Activated CD4-positive, alpha-beta T cell treated with anti-CD3 and anti-CD28 coated beads for 4 hours (primary cell): Measurements from ENCODE around the gene B4GALT5.
"Not testable (repeated sequence)": the region's sequence is repeated elsewhere in the genome, so short reads cannot be mapped to it uniquely, and the experiment has no call there.

Source experiments
- DNase-seq, 2 donors: peaks; one replicate each; pipeline ENCODE4 v3.0.0-alpha.2; 2020

B4GALT5 gene

DNA sequence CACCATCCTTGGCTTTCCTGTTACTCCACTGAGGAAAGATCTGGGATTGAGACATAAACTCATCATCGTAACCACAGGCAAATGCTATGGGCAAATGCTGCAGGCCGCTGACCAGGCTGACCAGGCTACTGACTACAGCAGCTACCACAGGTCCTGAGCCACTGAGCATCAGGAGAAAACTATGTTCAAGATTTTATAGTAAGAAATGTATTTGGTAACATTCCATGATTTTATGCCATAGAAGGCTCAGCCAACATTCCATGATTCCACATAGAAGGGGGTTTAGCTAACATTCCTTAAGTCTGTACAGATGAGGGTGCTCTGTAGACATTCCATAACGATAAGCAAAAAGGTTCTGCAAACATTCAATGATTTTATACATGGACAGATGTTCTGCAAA lies 16.1 kb upstream of the B4GALT5 start:
- no peak for DNase-seq

DNA sequence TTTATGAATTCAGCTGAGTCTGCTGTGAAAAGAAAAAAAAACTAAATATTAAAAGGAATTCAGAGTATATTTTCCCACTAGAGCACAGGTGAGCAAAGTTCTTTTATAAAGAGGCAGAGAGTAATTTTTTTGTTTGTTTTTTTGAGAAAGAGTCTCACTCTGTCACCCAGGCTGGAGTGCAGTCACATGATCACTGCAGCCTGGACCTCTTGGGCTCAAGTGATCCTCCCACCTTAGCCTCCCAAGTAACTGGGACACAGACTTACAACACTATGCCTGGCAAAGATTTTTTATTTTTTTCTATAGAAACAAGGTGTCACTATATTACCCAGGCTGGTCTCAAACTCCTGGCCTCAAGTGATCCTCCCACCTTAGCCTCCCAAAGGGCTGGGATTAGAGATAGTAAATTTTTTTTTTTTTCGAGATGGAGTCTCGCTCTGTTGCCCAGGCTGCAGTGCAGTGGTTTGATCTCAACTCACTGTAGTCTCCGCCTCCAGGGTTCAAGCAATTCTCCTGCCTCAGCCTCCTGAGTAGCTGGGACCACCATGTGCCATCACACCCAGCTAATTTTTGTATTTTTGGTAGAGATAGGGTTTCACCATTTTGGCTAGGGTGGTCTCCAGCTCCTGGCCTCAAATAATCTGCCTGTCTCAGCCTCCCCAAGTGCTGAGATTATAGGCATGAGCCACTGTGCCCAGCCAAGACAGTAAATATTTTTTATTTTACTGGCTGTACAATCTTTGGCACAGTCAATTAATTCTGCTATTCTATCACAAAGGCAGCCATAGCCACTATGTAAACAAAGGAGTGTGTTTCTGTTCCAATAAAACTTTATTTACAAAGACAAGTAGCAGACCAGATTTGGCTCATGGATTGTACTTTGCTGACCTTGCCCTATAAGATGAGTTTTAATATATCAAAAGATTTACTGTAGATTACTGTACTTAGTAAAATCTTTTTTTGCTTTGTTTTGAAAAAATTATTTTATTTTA lies 14.5 kb upstream of the B4GALT5 start:
- no peak for DNase-seq

DNA sequence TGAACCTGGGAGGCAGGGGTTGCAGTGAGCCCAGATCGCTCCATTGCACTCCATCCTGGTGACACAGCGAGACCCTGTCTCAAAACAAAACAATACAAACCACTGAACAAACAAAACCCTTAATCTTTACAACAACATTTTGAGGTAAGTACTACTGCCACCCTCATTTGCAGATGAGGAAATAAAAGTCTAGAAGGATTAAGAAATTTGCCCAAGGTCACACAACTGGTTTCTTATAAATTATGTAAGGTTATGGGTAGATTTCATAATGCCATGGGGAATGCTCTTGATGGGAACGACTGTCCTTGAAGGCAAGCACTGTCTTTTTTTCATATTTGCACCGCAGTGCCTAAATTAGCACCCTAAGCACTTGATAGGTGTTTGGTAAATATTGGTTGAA lies 13.8 kb upstream of the B4GALT5 start:
- DNase-seq = no peak

DNA sequence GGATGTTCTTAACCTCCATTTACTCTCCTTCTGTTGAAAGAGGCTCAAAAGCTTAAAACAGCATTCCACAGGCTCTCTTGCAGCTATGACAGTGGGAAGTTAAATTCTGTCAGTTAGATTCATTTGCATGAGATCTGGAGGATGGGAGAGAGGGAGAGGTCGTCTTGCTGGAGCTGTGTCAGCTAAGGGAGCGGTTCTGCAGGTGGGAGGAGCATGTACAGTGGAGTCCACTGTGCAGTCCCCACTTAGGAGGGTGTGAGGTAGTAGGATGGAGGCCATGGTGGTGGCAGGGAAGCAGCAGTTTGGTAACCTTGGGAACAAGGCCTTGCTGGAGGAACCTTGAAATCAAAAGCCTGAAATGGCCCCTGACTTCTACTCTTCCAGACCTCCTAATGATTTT lies 12.0 kb upstream of the B4GALT5 start:
- DNase-seq = no peak

DNA sequence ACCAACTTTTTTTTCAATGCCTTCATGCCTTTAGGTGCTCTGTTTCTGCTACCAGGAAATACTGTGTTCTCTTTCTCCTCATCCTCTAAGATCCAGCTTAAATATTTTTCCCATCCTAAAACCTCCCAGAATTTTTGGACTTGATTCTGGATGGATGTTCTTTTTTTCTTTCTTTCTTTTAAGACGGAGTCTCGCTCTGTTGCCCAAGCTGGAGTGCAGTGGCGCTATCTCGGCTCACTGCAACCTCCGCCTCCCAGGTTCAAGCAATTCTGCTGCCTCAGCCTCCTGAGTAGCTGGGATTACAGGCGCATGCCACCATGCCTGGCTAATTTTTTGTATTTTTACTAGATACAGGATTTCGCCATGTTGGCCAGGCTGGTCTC lies 11.5 kb upstream of the B4GALT5 start:
- DNase-seq = not testable (repeated sequence)

DNA sequence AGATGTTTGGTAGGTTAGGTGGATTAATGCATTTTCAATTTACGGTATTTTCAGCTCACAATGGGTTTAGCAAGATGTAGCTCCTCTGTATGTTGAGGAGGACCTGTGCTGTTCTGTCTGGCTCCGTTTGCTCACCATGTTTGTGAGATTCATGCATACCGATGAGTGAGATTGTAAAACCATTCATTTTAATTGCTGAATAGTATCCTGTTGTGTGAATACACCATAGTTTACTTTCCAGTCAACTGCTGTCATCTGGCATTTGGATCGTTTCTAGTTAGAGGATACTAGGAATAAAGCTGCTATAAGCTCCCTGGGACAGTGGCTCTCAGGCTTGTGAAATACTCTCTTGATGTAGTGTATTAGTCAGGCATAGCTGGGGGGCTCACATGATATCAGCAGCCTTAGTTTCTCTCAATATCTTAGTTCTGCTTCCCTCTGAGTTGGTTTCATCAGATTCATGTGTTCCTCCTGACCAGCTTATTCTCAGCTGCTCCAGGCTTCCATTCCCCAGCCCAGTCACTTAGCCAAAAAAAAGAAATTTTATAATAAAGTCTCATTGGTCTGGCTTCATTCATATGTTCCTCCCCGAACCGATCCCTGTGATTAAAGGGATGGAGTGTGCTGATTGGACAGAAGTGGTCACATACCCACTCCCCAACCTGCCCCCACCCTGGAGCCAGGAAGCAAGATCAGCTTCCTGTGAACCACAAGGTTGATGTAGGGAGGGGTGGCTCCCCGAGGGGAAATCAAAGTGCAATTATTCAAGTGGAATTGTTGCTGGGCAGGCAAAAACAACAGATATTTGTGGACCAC lies 10.9 kb upstream of the B4GALT5 start:
- no peak for DNase-seq

DNA sequence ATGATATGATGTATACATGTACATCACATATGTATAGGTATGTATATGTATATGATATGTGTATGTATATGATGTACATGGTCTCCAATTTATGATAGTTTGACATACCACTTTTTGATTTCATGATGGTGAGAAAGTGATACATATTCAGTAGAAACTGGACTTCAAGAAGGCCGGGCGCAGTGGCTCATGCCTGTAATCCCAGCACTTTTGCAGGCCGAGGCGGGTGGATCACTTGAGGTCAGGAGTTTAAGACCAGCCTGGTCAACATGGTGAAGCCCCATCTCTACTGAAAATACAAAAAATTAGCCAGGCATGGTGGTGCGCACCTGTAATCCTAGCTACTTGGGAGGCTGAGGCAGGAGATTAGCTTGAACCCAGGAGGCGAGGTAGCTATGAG lies 10.1 kb upstream of the B4GALT5 start:
- DNase-seq = not testable (repeated sequence)

DNA sequence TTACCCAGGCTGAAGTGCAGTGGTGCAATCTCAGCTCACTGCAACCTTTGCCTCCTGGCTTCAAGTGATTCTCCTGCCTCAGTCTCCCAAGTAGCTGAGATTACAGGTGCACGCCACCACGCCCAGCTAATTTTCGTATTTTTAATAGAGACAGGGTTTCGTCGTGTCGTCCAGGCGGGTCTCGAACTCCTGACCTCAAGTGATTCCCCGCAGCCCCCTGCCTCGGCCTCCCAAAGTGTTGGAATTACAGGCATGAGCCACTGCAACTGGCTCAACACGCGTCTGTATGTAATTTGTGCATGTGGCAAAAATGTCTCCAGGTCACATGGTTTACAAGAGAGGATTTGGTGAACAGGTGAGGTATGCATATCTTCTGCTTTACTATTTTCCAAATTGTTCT lies 7.6 kb upstream of the B4GALT5 start:
- not testable (repeated sequence) for DNase-seq

DNA sequence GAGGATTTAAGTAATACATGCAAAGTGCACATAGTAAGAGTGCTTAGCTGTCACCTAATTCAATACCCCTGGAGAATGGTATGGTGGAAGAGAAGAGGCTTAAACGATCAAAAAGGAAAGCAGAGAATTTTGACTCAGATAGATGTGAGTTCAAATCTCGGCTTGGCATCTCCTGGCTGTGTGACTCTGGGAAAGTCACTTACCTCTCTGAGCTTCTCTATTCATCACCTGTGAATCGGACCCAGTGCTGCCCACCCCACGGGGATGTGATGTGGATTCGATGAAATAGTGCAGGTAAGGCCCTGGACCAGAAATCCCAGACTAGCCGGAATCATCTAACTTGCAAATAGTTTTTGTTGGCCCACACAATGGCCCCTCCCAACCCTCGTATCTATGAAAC lies 1.8 kb upstream of the B4GALT5 start:
- no peak for DNase-seq

DNA sequence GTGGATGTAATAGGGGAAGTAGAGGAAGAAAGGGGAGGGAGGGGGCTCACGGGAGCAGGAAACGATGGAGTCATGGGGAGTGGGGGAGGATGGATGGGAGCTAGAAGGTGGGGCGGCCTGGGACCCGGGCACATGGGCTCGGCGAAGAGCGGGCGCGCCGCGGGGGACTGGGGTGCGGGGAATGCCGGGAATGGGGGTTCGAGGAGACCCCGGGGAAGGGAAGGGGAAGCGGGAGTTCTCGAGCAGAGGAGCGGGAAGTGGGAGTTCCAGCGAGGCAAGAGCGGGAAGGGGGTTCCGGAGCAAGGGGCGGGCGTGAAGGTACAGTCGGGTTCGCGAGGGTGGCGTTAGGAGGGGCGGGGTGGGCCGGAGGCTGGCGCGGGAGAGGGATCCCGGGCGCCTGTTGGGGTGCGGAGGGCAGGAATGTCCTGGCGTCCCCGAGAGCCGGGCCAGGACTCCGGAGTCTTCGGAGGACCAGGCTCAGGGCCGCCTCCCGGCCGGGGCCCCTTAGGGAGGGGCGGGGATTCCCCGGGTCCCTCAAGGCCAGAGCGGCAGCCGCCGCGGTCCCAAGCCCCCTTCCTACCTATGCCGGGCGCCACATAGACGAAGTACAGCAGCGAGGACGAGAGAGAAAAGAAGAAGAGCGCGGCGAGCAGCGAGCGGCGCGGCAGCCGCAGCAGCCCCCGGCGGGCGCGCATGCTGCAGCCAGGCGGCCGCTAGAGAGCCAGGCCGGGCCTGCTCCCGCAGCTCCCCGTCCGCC lies 504 bp downstream of the B4GALT5 start:
- peak; percentile 25 to 27 for DNase-seq

DNA sequence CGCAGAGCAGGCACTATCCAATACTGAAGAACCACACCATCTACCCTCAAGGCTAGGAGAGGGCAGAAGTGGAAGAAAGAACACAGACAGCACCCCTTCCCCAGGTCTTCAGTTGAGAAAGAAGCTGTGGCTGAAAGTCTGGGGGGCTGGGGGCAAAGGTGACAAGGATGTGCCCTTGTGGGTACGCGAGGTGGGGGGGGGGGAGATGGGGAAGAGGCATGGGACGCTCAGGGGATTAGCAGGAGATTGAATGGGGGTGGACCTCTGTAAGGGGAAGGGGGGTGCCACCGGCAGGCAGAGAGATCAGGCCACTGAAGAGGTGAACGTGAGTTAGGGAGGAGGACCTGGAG lies 1.1 kb downstream of the B4GALT5 start:
- peak in 1 of 2 donors; percentile 8 for DNase-seq

DNA sequence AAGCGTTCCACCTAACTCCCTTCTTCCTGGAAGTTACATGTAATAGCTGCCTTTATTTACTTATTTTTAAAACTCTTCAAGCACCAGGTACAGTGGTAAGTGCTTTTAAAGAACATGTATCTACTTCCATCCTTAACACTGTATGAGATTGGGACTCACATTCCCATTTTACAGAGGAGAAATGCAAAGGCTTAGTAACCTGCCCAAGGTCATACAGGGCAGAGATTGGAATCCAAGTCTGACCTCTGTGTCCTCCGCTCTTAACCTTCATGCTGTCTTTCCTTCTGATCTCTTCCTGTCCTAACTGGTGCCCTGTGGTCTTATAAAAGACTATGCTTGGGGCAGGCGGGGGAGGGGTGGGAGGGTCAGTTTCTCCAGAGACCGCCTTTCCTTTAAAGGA lies 1.6 kb downstream of the B4GALT5 start:
- DNase-seq = no peak

DNA sequence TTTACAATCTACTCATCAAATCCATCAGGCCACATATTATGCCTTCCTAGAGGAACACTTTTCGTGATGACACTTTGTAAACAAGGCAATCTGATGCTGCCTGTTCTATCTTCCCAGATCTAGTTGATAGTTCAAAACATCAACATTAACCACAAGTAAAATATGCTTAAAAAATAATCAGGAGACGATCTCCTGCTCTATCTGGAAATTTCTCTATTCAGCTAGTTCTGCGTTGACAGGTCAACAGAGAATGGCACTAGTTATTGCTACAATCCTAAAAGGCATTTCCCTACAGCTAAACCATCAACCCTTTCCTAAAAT lies 2.1 kb downstream of the B4GALT5 start:
- DNase-seq = no peak

DNA sequence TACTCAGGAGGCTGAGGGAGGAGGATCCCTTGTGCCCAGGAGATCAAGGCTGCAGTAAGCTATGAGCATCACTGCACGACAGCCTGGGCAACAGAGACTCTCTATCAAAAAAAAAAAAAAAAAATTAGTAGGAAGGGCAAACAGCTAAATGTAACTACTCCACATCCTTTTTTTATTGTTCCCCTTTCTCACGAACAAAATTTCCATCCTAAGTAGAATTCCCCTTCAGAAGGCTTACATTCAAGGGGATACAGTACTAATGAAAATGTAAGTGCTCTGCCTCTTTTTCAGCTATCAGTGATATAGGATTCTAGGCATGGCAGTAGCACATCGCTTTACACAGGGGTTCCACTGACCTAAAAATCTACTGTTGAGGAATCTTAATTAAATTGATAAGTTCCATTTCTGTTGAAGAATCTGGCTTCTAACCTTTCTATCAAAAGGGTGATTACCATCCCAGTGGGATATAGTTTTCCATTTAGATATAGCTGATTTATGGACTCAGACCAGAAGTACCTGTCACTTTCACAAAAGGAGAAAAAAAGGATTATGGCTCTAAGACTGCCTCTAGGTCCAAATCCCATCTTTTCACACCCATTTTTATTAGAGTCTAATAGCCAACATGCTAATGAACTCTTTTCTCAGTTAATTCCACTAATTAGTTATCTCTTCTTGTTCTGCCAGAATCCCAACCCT lies 2.6 kb downstream of the B4GALT5 start:
- DNase-seq = no peak

DNA sequence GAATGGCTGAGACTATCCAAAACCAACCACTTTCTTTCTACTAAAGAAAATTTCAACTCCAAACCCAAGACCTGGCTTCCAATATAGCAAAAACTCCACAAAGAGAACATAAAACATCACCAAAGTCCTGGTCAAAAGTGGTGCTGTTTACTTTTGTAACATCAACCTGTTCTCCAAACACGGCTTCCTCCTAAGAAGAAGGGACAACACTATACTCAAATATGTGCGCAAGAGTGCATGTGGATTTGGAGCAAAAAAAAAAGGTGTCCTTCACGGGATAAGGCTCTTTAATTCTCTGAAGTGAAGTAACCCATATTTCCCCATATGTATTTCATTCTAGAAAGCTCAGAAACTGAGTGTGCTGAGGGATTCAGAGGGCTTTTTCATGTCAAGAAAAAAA lies 6.6 kb downstream of the B4GALT5 start:
- DNase-seq = no peak

DNA sequence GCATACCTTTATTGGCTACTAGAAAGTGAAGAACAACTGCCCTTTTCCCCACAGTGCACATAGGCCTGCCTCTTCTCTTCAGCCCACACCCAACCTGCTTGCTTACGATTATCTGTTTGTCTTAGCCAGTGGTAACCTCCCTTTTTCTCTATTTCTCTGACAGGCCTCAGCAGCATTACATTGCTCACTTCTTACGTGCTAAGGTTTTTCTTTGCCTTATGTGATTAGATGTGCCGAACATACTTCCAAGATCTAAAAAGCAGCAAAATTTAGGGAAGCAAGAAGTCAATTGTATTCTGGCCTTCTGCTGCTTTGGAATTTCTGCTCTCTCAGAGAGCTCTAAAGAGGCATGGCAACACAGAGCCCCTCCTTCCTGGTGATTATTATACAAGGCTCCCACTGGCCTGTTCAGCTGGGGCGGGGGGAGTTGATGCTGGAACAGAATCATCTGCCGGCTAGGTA lies 7.0 kb downstream of the B4GALT5 start:
- no peak for DNase-seq

DNA sequence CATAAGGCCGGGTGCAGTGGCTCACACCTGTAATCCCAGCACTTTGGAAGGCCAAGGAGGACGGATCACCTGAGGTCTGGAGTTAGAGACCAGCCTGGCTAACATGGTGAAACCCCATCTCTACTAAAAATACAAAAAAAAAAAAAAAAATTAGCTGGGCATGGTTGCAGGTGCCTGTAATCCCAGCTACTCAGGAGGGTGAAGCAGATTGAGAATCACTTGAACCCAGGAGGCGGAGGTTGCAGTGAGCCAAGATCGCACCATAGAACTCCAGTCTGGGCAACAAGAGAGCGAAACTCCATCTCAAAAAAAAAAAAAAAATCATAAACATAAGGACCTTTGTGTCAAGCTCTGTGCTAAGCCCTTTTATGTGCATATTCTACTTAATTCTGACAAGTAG lies 7.8 kb downstream of the B4GALT5 start:
- not testable (repeated sequence) for DNase-seq

DNA sequence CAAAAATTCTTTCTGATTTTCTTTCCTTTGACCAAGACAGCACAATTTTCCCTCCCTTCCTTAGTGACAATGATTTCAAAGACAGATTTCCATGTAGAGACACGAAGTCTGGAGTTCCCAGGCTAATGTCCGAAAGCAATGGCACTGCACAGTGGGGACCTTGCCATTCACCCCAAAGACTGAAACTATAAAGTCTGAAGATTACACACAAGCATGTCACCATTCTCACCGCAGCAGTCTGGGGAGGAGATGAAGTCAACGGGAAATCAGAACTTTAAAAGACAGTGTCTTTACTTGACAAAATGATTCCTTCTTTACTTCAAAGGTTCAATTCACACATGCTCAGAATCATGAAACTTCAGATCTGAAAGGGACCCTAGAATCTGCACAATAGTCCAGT lies 8.3 kb downstream of the B4GALT5 start:
- DNase-seq = no peak

DNA sequence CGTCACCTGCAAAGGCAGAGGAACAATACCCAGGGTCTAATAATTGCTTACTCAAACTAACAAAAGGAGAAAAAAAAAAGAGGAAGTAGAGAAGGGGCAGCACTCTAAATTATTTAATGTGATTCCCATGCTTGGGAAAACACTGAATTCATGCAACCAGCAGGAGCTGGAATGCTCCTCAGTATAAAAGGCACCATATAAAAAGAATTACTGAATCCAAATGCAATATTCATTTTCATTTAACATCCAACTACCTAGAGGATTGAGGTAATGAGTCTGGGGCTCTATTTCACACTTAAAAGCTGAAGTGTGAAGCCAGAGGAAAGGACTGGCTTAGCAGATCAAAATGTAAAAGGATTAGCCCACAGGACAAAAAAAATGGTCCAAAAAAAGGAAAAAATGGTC lies 8.7 kb downstream of the B4GALT5 start:
- DNase-seq = no peak

DNA sequence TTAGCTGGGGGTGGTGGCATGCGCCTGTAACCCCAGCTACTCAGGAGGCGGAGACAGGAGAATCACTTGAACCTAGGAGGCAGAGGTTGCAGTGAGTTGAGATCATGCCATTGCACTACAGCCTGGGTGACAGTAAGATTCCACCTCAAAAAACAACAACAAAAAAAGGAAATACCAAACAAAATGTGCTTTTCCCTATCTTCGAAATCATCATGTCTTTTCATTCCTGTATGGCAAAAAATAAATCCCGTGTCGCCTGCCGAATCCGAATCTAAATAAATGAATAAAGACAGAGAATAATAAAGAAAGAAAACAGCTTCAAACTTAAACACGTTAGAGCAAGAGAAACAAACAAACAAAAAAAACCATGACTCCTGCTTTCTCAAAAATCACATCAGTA lies 11.8 kb downstream of the B4GALT5 start:
- DNase-seq = no peak

DNA sequence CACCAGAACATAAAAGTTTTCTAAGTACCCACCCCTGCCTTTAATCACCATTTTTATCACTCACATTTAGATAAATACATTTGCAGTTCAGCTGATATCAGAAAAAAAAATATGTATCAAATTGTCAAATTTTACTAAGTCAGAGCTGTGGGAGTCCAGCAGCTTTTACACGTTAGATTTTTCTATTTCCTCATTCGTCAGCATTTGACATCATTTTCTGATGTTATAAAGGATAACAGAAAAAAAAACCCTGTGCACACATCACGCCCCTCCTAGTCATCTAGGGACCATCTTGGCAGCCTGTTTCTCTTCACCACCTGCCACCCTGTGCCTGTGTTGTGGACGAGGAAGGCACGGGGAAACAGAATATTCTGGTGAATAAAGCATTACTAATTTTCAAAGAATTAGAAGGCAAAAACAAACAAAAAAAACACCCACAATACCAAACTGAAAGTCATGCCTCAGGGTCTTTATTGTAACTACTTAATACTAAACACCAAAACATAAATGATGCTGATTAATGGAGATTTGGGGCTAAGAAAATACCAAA lies 12.4 kb downstream of the B4GALT5 start:
- no peak for DNase-seq

DNA sequence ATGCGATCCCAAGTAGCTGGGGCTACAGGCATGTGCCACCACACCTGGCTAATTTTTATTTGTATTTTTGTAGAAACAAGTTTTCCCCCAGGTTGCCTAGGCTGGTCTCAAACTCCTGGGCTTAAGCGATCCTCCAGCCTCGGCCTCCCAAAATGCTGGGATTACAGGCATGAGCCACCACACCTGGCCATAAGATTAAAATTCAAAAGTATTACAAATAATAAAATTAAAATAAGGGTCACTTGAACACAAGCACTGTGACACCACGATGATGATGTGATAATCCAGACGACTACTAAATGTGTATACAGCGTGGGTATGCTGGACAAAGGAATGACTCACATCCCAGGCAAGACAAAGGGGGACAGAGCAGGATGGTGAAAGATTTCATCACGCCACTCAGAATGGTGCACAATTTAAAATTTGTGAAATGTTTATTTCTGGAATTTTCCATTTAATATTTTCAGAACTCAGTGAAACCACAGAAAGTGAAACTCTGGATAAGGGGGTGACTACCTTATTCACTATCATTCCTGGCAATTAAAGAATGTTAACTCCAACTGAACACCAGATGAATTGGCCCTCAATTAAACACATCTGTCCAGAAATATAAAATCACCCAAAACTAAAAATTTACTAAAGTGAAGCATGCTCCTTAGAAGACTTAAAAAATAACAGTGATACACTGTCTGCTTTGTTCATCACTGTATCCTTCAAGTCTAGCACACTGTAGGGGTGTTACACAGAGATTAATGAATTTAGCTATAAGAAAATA lies 13.1 kb downstream of the B4GALT5 start:
- DNase-seq = no peak
